ENCODE measurements around the gene CABLES2.

- TF ChIP-seq EZH2 (IDR thresholded peaks at IDR 0.05; ENCODE audit: borderline replicate concordance, low read length) (no peak), CTCF (IDR thresholded peaks at IDR 0.05; ENCODE audit: low read length) (no peak)
These were observed 39.4 kb upstream of the CABLES2 start for GRCh38 chr20:62446481-62446880.

Data from OCI-LY1 (cell line).